Left ventricle myocardium inferior (tissue), 1 donor: ENCODE data around the gene SDC1. TPM values are rescaled to one million over a fixed set of nuclear protein-coding genes. Genes with fewer than 3 reads are reported as not detected.

Source experiments
- DNase-seq: peaks from one replicate; pipeline ENCODE4 v3.0.0-alpha.2; 2020
- H3K27ac ChIP-seq: fragments of 200-600 bp; replicated peaks from 2 replicates; pipeline ENCODE4 v1.8.0; 2021
- H3K27me3 ChIP-seq: fragments of 200-600 bp; 2 replicates; pipeline ENCODE4 v1.8.0; 2021; ENCODE audit warnings: low read depth
- H3K36me3 ChIP-seq: fragments of 200-600 bp; 2 replicates; pipeline ENCODE4 v1.8.0; 2021
- H3K4me1 ChIP-seq: fragments of 200-600 bp; 2 replicates; pipeline ENCODE4 v1.8.0; 2021
- H3K4me3 ChIP-seq: fragments of 200-600 bp; 2 replicates; pipeline ENCODE4 v1.8.0; 2021; ENCODE audit warnings: mild to moderate bottlenecking, moderate library complexity
- H3K9me3 ChIP-seq: fragments of 200-600 bp; replicated peaks from 2 replicates; pipeline ENCODE4 v1.8.0; 2021
- intact Hi-C: fragments of 100-400 bp; cut with micrococcal nuclease; formaldehyde crosslinking; loops from one replicate; pipeline ENCODE4 v1.11.0; 2022
- total RNA-seq: library from RNA; stranded (reverse); fragmentation: NEBNext Ultra II Directional; extraction: Animal tissue kit (Norgen Biotek cat#: 25700); gene quantifications from one replicate; pipeline ENCODE4 v1.2.1, GENCODE V29; 2021
- TF ChIP-seq, protein P1 (sequence below): fragments of 200-600 bp; IDR thresholded peaks from 2 replicates; pipeline ENCODE4 v1.8.0; 2021; ENCODE audit warnings: antibody characterized with exemption, mild to moderate bottlenecking, borderline replicate concordance
- donor health status: DM: no; HTN: yes; CAD: no; lungs with severe emphysema.

The SDC1 gene
- total RNA-seq, 1 donor from 2014 or later: 0.41 TPM

DNA sequence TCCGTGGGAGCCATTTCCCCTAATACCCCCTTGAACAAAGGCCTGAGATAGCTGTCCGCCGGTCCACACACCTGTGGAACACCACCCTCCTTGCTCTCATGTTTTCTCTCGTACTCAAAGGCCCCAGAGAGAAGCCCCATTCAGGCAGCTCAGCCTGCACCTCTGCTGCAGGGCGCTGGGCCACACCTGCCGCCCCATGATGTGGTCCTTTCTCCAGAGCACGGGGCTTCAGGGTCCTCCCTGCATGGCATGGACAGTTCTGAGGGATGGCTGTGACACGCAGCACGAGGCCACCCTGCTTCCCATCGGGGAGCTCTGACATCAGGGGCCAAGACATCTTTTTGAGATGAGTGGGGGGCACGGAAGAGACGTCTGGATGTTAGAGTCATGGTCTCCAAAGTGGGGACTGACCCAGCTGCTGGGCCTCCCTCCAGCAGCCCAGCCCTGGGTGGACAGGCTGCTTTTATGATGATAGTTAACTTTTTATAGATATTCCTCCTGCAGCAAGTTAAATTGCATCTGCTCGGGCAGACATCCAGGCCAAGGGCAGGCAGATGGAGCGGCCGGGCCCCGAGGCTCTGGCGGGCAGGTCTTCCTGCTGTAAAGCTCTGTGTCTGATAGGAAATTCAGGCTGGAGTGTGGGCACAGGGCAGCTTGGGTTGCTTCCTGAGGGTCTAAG is 56.7 kb downstream of the SDC1 start:
- no peaks in the 10 kb centered on the region for H3K9me3 ChIP-seq
- H3K36me3 ChIP-seq: no peaks in the 10 kb centered on the region
- intact Hi-C loops: no loop called here
- H3K27ac ChIP-seq: no peak overlapping the region
- H3K27me3 ChIP-seq: peaks cover 38% of the 10 kb centered on the region
- DNase-seq: no peak
- TF ChIP-seq, protein P1, sequence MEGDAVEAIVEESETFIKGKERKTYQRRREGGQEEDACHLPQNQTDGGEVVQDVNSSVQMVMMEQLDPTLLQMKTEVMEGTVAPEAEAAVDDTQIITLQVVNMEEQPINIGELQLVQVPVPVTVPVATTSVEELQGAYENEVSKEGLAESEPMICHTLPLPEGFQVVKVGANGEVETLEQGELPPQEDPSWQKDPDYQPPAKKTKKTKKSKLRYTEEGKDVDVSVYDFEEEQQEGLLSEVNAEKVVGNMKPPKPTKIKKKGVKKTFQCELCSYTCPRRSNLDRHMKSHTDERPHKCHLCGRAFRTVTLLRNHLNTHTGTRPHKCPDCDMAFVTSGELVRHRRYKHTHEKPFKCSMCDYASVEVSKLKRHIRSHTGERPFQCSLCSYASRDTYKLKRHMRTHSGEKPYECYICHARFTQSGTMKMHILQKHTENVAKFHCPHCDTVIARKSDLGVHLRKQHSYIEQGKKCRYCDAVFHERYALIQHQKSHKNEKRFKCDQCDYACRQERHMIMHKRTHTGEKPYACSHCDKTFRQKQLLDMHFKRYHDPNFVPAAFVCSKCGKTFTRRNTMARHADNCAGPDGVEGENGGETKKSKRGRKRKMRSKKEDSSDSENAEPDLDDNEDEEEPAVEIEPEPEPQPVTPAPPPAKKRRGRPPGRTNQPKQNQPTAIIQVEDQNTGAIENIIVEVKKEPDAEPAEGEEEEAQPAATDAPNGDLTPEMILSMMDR: no peak
- H3K4me3 ChIP-seq: no peak overlapping the region
- H3K4me1 ChIP-seq: no peaks in the 10 kb centered on the region

DNA sequence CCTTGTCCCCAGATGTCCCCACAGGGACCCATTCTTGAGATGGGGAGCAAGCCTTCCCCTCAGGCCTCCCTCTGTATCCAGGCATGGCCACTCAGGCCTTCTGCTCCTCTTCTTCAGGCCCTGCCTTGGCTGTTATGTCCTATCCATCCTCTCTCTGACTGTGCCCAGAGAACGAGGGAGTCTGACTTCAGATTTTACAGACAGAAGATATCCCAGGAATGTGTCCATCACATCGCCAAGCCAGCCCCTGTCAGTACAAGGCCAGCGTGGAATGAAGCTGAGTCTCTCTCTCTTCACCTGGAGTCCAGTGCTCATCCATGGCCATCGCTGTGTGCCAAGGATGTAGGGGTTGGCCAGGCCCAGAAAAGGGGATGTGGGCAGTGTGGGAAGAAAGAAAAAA is 57.6 kb downstream of the SDC1 start:
- Histone ChIP-seq H3K27me3 (peaks cover 44% of the 10 kb centered on the region), H3K9me3 (no peaks in the 10 kb centered on the region), H3K27ac (no peak overlapping the region), H3K4me1 (no peaks in the 10 kb centered on the region), H3K4me3 (no peak overlapping the region), H3K36me3 (no peaks in the 10 kb centered on the region)
- no peak for DNase-seq
- intact Hi-C loops: no loop called here
- TF ChIP-seq, protein P1: no peak

GRCh38 chr2:20165677-20166509 is 59.0 kb downstream of the SDC1 start:
- TF ChIP-seq, protein P1: no peak
- H3K4me3 ChIP-seq: no peak overlapping the region
- DNase-seq: no peak
- H3K4me1 ChIP-seq: no peaks in the 10 kb centered on the region
- H3K27me3 ChIP-seq: peaks cover 54% of the 10 kb centered on the region
- no peak overlapping the region for H3K27ac ChIP-seq
- H3K36me3 ChIP-seq: no peaks in the 10 kb centered on the region
- no peaks in the 10 kb centered on the region for H3K9me3 ChIP-seq
- intact Hi-C loops: no loop called here

GRCh38 chr2:20164734-20165478 is 60.0 kb downstream of the SDC1 start:
- H3K4me1 ChIP-seq: no peaks in the 10 kb centered on the region
- H3K4me3 ChIP-seq: no peak overlapping the region
- TF ChIP-seq, protein P1: no peak
- H3K27ac ChIP-seq: no peak overlapping the region
- no peak for DNase-seq
- intact Hi-C loops: no loop called here
- peaks cover 60% of the 10 kb centered on the region for H3K27me3 ChIP-seq
- H3K9me3 ChIP-seq: no peaks in the 10 kb centered on the region
- no peaks in the 10 kb centered on the region for H3K36me3 ChIP-seq

DNA sequence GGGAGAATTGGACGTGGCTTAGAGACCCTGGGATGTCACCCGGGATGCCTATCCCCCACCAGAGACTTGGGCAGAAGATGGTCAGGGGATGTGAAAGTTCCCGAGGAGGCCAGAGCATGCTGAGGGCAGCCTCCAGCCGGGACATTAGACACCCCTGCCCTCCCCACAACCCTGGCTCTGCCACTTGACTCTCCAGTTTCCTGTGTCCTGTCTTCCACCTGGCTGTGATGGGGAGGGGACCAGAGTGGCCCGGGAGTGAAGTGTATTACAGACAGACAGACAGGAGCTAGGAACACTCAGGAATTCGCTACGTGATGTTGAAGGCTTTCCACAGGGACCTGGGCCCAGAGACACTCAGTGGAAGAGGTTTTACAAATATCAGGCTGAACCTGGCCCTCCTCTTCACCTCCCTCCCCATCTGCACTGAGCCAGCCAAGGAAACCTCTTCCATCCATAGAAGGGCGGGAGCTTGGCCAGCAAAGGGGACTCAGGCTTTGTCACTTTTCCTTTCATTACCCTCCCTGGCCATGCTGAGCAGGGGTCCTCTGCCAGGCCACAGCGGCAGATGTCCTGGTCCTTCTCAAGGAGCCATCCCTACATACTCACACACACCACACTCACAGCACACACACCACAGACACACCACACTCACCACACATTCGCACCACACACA is 60.7 kb downstream of the SDC1 start:
- H3K4me3 ChIP-seq: no peak overlapping the region
- no peak overlapping the region for H3K27ac ChIP-seq
- DNase-seq: no peak
- H3K27me3 ChIP-seq: peaks cover 56% of the 10 kb centered on the region
- intact Hi-C loops: no loop called here
- TF ChIP-seq, protein P1: no peak
- H3K4me1 ChIP-seq: no peaks in the 10 kb centered on the region
- no peaks in the 10 kb centered on the region for H3K36me3 ChIP-seq
- no peaks in the 10 kb centered on the region for H3K9me3 ChIP-seq
